GM21717 (cell line): ENCODE results near the gene YWHAE.
"Not testable (repeated sequence)": the region's sequence is repeated elsewhere in the genome, so short reads cannot be mapped to it uniquely, and the experiment has no call there.

Experiments
- ATAC-seq: cut with Tn5 transposase; IDR thresholded peaks from one replicate; pipeline ENCODE4 v1.9.1; 2021; ENCODE audit warnings: mild to moderate bottlenecking, moderate library complexity; ENCODE audit not compliant: unreplicated experiment

YWHAE gene

GRCh38 chr17:1413281-1413791 is 13.3 kb upstream of the YWHAE start:
- no peak for ATAC-seq

DNA sequence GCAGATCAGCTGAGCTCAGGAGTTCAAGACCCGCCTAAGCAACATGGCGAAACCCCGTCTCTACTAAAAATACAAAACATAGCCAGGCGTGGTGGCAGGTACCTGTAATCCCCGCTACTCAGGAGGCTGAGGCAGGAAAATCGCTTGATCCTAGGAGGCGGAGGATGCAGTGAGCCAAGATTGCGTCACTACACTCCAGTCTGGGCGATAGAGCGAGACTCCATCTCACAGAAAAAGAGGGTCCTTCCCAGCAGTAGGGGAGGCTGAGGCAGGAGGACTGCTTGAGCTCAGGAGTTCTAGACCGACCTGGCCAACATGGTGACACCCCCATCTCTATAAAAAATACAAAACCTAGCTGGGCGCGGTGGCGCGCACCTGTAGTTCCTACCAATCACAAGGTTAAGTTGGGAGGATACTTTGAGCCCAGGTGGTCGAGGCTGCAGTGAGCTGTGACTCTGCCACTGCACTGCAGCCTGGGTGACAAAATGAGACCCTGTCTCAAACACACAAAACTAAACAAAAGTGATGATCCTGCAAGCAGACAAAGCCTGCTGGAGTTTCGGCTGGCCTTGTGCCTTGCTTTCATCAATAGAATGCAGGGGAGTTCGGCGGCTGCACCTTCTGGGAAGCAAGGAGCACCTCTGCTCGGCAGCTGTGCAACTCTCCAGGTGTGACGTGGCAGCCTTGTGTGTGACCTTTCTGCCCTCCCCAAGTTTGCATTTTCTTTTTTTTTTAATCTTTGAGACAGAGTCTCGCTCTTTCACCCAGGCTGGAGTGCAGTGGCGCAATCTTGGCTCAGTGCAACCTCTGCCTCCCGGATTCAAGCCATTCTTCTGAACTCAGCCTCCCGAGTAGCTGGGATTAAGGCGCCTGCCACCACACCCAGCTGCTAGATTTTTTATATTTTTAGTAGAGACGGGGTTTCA is 12.4 kb upstream of the YWHAE start:
- no peak for ATAC-seq

- no peak for ATAC-seq
Observed at GRCh38 chr17:1402262-1402586, 2.2 kb upstream of the YWHAE start.

DNA sequence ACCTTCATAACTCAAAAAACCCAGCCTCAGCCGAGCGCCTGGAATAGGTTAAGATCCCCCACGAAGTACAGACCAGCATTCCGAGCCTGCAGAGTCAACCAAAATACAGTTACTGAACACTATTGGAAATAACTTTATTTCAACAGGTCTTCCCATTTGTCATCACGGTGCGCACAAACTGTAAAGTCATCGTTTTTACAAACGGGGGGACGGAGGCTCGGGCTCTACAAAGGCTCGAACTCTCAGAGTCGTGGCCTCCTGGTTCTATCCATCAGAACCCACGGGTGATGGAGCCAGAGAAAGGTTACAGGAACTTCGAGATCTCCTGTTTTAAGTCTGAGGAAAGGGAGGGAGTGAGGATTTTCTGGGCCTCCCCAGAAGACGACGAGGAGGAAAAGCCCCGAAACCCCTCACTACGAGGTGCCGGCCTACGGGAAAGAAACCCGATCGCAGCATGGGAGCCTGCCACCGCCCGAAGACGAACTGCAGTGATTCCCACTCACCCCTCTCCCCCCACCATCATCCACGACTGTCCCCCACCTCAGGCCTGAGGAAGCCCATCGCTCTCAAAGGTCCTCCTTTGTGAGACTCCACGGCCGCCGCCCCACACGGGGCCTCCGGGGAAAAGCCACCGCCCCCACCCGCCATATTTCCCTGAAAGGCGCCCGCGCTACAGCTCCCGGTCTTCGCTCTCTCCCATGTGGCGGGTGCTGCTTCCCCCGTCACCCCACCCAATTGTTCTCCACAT is 917 bp downstream of the YWHAE start:
- peak; percentile 19 for ATAC-seq

- no peak for ATAC-seq
Observed at GRCh38 chr17:1398028-1398427, 2.0 kb downstream of the YWHAE start.

- ATAC-seq, result not testable (repeated sequence)
Observed at GRCh38 chr17:1395876-1396665, 4.0 kb downstream of the YWHAE start.

GRCh38 chr17:1391577-1391976 is 8.4 kb downstream of the YWHAE start:
- no peak for ATAC-seq

DNA sequence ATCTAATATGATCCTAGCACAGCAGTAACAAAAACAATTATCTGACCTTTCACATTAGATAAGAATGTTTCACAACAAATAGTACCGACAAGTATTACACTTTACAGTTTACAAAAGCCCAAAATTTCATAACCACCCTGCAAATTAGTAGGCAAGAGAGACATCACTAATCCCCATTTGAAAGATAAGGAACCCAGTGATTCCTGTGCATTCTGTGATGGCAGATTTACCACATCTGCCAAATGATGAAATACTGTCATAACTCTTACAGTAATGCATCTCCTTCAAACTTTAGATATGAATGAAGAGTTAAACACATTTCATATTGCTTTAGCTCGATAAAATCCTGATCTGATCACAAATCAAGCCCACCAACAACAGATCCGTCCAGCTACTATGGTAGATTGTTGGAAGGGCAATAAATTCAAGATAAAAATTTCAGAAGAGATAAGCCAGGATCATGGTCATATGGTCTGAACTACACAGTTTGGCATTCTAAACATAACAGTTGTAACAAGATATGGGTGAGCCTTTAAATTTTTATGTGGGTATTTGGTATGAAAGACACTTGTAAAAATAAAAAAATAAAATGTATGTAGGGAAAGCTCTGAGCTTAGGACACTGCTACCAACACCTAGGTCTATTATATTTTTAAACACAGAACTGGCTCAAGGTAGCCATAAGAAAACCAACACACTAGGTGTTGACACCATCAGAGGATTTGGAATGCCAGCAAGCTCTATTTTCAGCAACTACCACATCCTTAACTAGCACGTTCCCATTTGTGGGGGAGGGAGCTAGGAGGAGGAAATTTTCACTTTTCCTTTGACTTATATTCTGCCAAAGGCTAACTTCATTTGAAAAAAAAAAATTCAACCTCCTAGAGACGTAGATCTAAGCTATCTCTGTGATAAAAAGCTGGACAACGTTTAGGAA is 9.3 kb downstream of the YWHAE start:
- ATAC-seq, result no peak

DNA sequence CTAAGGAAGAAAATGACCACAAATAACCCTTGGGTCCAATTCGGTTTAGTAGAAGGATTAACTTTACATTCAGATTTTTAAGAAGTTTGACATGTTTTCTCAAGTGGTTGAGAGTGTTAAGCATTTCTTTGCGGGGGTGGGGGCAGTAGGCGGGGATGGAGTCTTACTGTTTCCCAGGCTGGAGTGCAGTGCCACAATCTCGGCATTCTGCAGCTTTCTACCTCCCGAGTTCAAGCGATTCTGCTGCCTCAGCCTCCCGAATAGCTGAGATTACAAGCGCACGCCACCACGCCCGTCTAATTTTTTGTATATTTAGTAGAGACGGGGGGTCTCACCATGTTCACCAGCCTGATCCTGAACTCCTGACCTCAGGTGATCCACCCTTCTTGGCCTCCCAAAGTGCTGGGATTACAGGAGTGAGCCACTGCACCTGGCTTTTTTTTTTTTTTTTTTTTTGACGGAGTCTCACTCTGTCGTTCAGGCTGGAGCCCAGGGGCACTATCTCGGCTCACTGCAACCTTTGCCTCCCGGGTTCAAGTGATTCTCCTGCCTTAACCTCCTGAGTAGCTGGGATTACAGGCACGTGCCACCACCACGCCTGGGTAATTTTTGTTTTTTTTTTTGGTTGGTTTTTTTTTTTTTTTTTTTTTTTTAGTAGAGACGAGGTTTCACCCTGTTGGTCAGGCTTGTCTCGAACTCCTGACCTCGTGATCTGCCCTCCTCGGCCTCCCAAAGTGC is 12.4 kb downstream of the YWHAE start:
- not testable (repeated sequence) for ATAC-seq

DNA sequence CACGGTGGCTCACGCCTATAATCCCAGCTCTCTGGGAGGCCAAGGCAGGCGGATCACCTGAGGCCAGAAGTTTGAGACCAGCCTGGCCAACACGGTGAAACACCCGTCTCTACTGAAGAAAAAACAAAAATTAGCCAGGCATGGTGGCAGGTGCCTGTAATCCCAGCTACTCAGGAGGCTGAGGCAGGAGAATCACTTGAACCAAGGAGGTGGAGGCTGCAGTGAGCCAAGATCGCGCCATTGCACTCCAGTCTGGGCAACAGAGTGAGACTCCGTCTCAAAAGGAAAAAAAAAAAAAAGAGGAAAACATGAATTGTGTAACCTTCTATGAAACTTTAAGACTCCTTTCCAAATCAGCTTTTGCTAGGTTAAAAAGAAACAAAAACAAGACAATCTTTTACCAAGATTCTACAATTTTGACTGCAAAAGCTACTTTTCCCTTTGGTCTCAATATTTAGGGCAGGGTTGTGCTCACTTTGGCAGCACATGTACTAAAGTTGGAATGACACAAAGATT is 13.3 kb downstream of the YWHAE start:
- not testable (repeated sequence) for ATAC-seq

- no peak for ATAC-seq
Observed at GRCh38 chr17:1386265-1386664, 13.8 kb downstream of the YWHAE start.

GRCh38 chr17:1385861-1386260 is 14.2 kb downstream of the YWHAE start:
- no peak for ATAC-seq

GRCh38 chr17:1384905-1385435 is 15.1 kb downstream of the YWHAE start:
- no peak for ATAC-seq

GRCh38 chr17:1379930-1380313 is 20.1 kb downstream of the YWHAE start:
- no peak for ATAC-seq

DNA sequence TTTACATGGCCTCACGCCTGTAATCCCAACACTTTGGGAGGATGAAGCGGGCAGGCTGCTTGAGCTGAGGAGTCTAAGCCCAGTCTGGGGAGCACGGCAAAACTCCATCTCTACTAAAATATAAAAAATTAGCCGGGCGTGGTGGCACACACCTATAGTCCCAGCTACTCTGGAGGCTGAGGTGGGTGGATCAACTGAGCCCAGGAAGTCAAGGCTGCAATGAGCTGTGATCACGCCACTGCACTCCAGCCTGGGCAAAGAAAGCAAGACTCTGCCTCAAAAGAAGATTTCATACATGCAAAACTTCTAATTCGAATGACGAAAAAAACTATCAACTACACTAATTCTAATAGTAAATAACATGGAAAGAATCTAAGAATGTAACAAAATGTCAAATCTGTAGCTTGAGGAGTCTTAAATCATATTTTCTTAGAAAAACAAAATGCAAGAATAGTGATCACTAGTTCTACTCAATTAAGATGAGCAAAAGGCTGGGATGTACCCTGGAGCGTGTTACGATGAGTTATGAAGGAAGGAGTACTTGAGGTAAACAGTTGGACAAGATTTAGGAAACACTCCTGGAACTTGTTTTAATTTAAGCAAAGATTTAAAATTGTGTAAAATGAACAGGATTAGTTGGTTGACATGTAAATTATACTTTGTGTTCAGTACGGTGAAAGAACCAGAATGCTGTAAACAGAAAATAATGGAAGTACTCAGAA is 20.7 kb downstream of the YWHAE start:
- no peak for ATAC-seq

- not testable (repeated sequence) for ATAC-seq
Observed at GRCh38 chr17:1378476-1378860, 21.6 kb downstream of the YWHAE start.

DNA sequence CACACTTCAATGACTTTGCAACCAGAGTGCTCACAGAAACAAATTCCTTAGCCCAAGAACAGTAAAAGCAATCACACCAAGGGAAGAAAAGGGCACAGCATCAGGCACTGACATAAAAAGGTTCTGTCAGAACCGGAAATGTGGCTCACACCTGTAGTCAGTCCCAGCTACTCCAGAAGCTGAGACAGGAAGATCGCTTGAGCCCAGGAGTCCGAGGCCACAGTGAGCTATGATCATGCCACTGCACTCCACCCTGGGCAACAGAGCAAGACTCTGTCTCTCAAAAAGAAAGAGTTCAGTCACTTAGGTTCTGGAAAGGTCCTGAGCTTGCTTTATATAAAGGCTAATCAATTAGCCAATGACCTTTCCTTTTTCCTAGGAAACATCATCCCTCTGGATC is 22.7 kb downstream of the YWHAE start:
- ATAC-seq, result no peak

DNA sequence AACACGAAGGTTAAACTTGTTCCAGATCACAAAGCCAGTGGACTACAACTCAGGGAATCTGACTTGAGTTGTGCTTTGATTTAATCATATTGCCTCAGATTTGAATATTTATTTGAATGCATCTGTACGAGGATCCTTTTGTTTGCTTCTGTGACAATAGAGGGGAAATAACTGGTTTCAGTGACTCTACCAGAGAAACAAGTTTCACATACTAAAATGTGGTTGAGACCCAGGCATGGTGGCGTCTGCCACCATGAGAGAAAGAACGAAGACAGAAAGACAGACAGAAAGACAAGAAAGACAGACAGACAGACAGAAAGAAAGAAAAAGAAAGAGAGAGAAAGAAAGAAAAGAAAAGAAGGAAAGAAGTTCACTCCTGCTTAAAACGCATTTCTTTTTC is 24.0 kb downstream of the YWHAE start:
- ATAC-seq, result no peak
